HG02884 (cell line): ENCODE data around the gene SEMG1.

Source experiments
- ATAC-seq: cut with Tn5 transposase; IDR thresholded peaks from one replicate; pipeline ENCODE4 v1.9.1; 2021; ENCODE audit warnings: mild to moderate bottlenecking, moderate library complexity; ENCODE audit not compliant: unreplicated experiment

The SEMG1 gene

GRCh38 chr20:45206725-45207124 is at the start of gene SEMG1:
TSS of gene SEMG1 (plus strand) at chr20:45207033. CDS start at chr20:45207054, 21 bp downstream.
- no peak for ATAC-seq

- ATAC-seq: no peak
These were observed 48.9 kb upstream of the SEMG1 start for GRCh38 chr20:45157962-45158361.

- ATAC-seq: no peak
These were observed 43.6 kb upstream of the SEMG1 start for GRCh38 chr20:45163083-45163803.

GRCh38 chr20:45164906-45165305 is 41.9 kb upstream of the SEMG1 start:
- ATAC-seq: no peak

GRCh38 chr20:45173522-45173921 is 33.3 kb upstream of the SEMG1 start:
- no peak for ATAC-seq

- ATAC-seq: no peak
These were observed 32.1 kb upstream of the SEMG1 start, which contains the start of gene PI3 for GRCh38 chr20:45174434-45175364. TSS of gene PI3 (plus strand) at chr20:45174902. CDS start at chr20:45174923, 21 bp downstream.

- ATAC-seq: no peak
These were observed 30.1 kb upstream of the SEMG1 start for GRCh38 chr20:45176526-45177267.

- no peak for ATAC-seq
These were observed 27.7 kb upstream of the SEMG1 start for GRCh38 chr20:45179166-45179565.

GRCh38 chr20:45181639-45182038 is 25.2 kb upstream of the SEMG1 start:
- no peak for ATAC-seq

GRCh38 chr20:45183084-45183483 is 23.7 kb upstream of the SEMG1 start:
- no peak for ATAC-seq

- ATAC-seq: no peak
These were observed 19.1 kb upstream of the SEMG1 start for GRCh38 chr20:45187693-45188092.

- ATAC-seq: no peak
These were observed 17.7 kb upstream of the SEMG1 start for GRCh38 chr20:45189067-45189609.

- ATAC-seq: no peak
These were observed 17.0 kb upstream of the SEMG1 start for GRCh38 chr20:45189861-45190260.

- no peak for ATAC-seq
These were observed 14.9 kb upstream of the SEMG1 start for GRCh38 chr20:45191926-45192325.

GRCh38 chr20:45193331-45193730 is 13.5 kb upstream of the SEMG1 start:
- ATAC-seq: no peak

GRCh38 chr20:45209924-45210323 is 3.1 kb downstream of the SEMG1 start:
- ATAC-seq: no peak

GRCh38 chr20:45211569-45212474 is 5.0 kb downstream of the SEMG1 start:
- no peak for ATAC-seq

- ATAC-seq: no peak
These were observed 6.0 kb downstream of the SEMG1 start for GRCh38 chr20:45212836-45213235.

GRCh38 chr20:45218124-45218523 is 11.3 kb downstream of the SEMG1 start:
- ATAC-seq: no peak

- ATAC-seq: no peak
These were observed 11.8 kb downstream of the SEMG1 start for GRCh38 chr20:45218636-45219035.
